Stimulated activated CD8-positive, alpha-beta memory T cell treated with anti-CD3 and anti-CD28 coated beads, Interleukin-12 subunit alpha, Interleukin-12 subunit beta, amount 100 ng/mL, for 1 hour (primary cell): ENCODE data around the gene NKD1.
"Not testable (repeated sequence)": the region's sequence is repeated elsewhere in the genome, so short reads cannot be mapped to it uniquely, and the experiment has no call there.

Source experiments
- DNase-seq: peaks from one replicate; pipeline ENCODE4 v3.0.0-alpha.2; 2020; ENCODE audit warnings: low read depth

The NKD1 gene, protein sequence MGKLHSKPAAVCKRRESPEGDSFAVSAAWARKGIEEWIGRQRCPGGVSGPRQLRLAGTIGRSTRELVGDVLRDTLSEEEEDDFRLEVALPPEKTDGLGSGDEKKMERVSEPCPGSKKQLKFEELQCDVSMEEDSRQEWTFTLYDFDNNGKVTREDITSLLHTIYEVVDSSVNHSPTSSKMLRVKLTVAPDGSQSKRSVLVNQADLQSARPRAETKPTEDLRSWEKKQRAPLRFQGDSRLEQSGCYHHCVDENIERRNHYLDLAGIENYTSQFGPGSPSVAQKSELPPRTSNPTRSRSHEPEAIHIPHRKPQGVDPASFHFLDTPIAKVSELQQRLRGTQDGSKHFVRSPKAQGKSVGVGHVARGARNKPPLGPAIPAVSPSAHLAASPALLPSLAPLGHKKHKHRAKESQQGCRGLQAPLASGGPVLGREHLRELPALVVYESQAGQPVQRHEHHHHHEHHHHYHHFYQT

GRCh38 chr16:50548125-50548908 is at the start of gene NKD1:
NKD1 (plus strand) TSS chr16:50548396; CDS start chr16:50548554, 158 bp downstream.
- peak; percentile 57 for DNase-seq

DNA sequence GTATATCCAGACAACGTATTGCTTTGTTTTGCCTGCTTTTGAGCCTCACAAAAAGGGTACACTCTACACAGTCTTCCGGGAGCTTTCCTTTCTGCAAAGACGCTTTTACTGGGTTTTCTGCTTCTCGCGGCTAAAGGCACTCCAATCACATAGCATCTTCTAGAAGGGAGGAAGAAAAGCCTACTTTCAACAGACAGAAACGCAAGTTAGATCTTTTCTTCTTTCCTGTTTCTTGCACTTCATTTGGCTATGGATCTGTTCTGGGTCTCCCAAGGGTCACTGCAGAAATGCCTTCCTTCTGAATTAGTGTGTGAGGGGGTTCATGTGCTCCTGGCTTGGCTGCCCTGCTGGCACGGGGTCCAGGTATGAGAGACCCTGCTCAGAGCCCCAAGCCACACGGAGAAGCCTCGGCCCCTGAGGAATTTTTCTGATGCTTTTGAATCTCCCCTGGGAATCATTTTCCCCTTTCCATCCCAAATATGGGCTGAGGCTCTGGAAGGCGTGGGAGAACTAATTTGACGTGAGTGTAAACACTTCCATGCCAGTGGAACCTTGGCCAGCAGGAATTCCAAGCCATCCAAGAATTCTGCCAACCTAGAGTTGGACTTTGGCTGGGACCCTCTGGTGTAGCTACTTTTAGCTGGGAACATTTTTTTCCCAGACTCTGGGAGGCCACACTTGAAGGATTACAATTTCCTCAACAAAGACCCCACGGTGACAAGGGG is 49.6 kb upstream of the NKD1 start:
- no peak for DNase-seq

DNA sequence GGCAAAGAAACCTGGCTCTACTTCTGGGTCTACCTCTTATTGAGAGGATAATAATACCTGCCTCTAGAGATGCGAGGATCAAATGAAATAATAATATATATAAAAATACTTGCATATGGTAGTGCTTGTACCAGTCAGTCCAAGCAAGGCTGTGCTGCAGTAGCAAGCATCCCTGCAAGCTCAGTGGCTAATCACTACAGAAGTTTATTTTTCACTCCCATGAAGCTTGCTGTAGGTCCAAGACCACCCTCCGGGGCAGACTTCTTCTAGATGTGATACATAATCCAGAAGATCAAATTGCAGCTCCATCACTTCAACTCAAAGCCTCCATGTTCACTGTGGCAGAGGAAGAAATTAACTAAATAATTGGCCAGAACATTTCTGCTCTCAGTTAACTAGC is 48.9 kb upstream of the NKD1 start:
- DNase-seq = no peak

GRCh38 chr16:50500171-50500874 is 47.9 kb upstream of the NKD1 start:
- DNase-seq = no peak

GRCh38 chr16:50501251-50501650 is 46.9 kb upstream of the NKD1 start:
- DNase-seq = no peak

DNA sequence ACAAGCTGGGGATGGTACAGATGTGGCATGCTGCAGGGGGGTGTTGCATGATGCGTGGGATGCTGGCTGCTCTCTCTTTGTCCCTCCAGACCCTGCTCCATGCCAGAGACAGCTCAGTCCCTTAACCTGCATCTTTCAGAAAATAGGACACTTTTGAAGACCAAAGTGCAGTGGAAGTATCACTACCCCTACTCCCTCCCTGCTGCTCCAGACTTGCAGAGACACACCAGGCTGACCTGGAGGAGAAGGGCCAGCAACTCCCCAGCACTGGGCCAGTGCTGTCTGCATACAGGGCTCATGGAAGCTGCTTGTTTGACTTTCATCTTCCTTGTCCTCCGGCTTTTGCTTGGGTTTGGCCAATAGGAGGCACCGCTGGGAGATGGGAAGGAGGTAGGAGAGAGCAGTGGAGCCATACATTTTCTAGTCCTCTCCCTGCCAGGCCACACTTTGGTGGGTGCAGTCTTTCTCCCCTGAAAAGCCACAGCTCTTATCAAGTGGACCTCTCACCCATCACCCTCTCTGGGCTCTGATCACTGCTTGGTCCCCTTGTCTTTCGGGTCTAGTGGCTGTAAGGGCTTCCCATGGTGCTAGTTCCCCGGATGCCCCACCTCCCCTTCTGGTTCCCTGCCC is 46.1 kb upstream of the NKD1 start:
- DNase-seq = no peak

- DNase-seq = no peak
These were observed 45.6 kb upstream of the NKD1 start for GRCh38 chr16:50502616-50503011.

GRCh38 chr16:50503868-50504531 is 44.2 kb upstream of the NKD1 start:
- not testable (repeated sequence) for DNase-seq

DNA sequence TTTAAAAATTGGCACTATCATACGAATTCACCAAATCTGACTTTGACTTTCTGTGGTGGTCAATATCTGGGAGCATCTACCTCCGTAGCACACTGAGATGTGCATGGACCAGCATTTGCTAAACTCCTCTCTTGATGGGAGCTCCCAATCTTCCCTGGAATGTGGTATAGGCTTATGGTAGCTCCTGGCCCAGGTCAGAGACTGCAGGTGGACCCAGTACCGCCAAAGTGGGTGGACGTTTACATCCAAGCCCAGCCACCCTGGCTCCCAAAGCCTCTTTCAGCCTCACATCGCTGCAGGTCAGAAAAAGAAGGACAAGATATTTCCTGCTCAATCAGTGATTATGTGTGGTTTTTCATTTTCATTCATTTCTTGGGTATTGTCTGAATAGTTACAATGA is 43.1 kb upstream of the NKD1 start:
- no peak for DNase-seq

- DNase-seq = no peak
These were observed 42.3 kb upstream of the NKD1 start for GRCh38 chr16:50505714-50506542.

DNA sequence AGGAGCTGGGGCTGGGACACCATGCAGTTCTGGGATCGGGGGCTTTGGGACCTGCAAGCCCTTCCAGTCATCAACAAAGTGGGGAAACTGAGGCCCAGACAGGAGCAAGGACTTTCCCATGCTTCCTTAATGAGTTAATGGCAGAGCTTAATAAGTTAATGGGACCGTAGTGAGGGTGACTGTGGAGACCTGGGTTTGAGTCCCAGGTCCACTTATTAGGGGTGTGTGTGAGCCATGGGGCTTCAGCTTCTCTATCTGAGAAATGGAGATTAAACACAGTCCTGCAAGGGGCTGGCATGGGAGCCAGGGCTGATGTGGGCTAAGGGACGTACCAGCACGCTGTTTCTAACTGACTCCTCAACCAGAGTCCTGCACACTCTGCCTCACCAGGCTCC is 41.7 kb upstream of the NKD1 start:
- no peak for DNase-seq

GRCh38 chr16:50507397-50507796 is 40.8 kb upstream of the NKD1 start:
- no peak for DNase-seq

DNA sequence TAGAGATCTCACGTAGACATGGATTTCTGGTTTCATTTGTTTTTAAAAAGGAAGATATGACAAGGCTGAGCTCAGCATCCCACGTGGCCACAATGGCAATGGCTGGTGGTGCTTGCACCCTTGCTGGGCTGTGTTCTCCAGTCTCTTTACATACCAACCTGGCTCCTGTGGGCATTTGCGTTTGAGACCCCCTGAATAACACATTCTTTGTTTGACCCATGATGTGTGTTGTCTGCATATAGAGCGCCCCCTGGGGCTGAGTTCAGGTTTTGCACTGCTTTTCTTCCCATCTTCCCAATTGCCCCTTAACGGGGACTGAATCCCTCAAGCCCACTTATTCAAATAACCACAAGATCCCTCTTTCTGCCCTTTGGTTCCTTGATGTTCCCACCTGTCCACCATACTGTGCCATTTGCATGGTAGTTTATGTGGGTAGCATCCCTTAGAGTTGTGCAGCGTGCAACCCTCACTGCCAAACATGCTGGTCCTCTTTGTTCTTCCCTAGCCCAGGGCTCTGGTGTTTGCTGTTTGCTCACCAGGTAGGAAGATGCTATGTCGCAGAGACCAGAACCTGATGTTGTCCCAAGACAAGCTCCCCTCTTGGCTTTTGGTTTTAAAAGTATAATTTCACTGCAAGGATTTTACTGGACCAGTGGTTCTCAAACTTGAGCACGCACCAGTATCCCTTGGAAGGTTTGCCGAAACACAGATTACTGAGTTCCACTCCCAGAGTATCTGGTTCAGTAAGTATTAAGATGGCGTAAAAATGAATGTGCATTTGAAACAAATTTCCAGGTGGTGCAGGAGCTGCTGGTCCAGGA is 38.5 kb upstream of the NKD1 start:
- DNase-seq = peak; percentile 9

GRCh38 chr16:50515218-50515617 is 33.0 kb upstream of the NKD1 start:
- no peak for DNase-seq

GRCh38 chr16:50516401-50516800 is 31.8 kb upstream of the NKD1 start:
- DNase-seq = no peak

GRCh38 chr16:50516890-50517289 is 31.3 kb upstream of the NKD1 start:
- no peak for DNase-seq

- no peak for DNase-seq
These were observed 30.5 kb upstream of the NKD1 start for GRCh38 chr16:50517450-50518252.

DNA sequence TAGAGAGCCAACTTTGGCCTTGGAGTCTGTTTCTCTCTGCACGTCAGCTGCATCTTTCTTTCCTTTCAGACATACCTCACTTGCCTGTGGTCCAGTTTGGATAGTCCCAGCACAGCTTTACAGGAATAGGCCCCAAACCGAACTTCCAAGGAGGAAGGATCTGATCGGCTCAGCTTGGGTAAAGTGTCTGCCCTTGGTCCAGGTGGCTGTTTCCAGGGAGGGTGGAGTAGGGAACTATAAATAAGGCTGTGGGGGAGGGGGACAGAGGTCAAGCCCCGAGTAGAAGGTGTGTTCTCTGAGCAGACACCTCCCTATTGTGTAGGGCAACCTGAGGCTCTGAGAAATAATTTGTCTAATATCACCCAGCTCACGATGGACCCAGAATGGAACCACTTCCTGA is 29.2 kb upstream of the NKD1 start:
- no peak for DNase-seq
